Keratinocyte (primary cell): Measurements from ENCODE around the gene TRIP4. TPM values are rescaled to one million over a fixed set of nuclear protein-coding genes. Genes with fewer than 3 reads are reported as not detected.

Experiments
- DNase-seq: peaks from one replicate; pipeline ENCODE4 v3.0.0-alpha.2; 2011; ENCODE audit warnings: low read depth, missing footprints, low spot score
- FAIRE-seq: peaks from 2 replicates; lab custom pipeline; 2011; peaks lifted over from hg19 to GRCh38; lab: Jason Lieb, UNC
- H2AFZ ChIP-seq: 2 replicates; pipeline ENCODE4 v1.6.0; 2012; ENCODE audit warnings: low read length, control low read depth, inconsistent platforms; ENCODE audit not compliant: control insufficient read depth
- H3K27ac ChIP-seq: 2 replicates; pipeline ENCODE4 v1.5.1; 2011; ENCODE audit warnings: low read length; ENCODE audit not compliant: control insufficient read depth, insufficient read depth
- H3K27me3 ChIP-seq: 3 replicates; pipeline ENCODE4 v1.6.0; 2011; ENCODE audit warnings: low read length; ENCODE audit not compliant: control insufficient read depth, insufficient read depth; ENCODE audit errors: extremely low read depth
- H3K36me3 ChIP-seq, 2 experiments: 2 replicates in 1 of 2; 3 replicates in 1 of 2; pipeline ENCODE4 v1.5.1; 2011; ENCODE audit warnings: low read length in 2 of 2, mild to moderate bottlenecking in 1 of 2; ENCODE audit not compliant: control insufficient read depth in 2 of 2, insufficient read depth in 2 of 2; ENCODE audit errors: extremely low read depth in 1 of 2
- H3K4me1 ChIP-seq: 3 replicates; pipeline ENCODE4 v1.5.1; 2011; ENCODE audit warnings: low read length; ENCODE audit not compliant: control insufficient read depth, insufficient read depth; ENCODE audit errors: extremely low read depth
- H3K4me2 ChIP-seq: 3 replicates; pipeline ENCODE4 v1.6.0; 2011; ENCODE audit warnings: low read depth, low read length; ENCODE audit not compliant: control insufficient read depth, insufficient read depth; ENCODE audit errors: extremely low read depth
- H3K4me3 ChIP-seq, 3 experiments: fragments of 200-600 bp in 1 of 3; sonication (generic) in 1 of 3; 2 replicates in 2 of 3; 3 replicates in 1 of 3; pipeline ENCODE4 v1.5.1; 2011 to 2016; ENCODE audit warnings: low read length in 3 of 3, mild to moderate bottlenecking in 3 of 3, control low read depth in 2 of 3, inconsistent platforms in 1 of 3, low read depth in 1 of 3, mixed read lengths in 1 of 3, mixed run types in 1 of 3, moderate library complexity in 1 of 3; ENCODE audit not compliant: control insufficient read depth in 2 of 3, insufficient read depth in 2 of 3; ENCODE audit errors: extremely low read depth in 1 of 3
- H3K79me2 ChIP-seq: 2 replicates; pipeline ENCODE4 v1.6.0; 2012; ENCODE audit warnings: low read length; ENCODE audit not compliant: control insufficient read depth, insufficient read depth
- H3K9ac ChIP-seq: 3 replicates; pipeline ENCODE4 v1.6.0; 2011; ENCODE audit warnings: low read length; ENCODE audit not compliant: control insufficient read depth, insufficient read depth; ENCODE audit errors: extremely low read depth
- H3K9me1 ChIP-seq: 3 replicates; pipeline ENCODE4 v1.6.0; 2011; ENCODE audit warnings: low read length; ENCODE audit not compliant: control insufficient read depth, insufficient read depth; ENCODE audit errors: extremely low read depth
- H3K9me3 ChIP-seq: 2 replicates; pipeline ENCODE4 v1.5.1; 2012; ENCODE audit warnings: low read depth, low read length; ENCODE audit not compliant: control insufficient read depth
- H4K20me1 ChIP-seq: 3 replicates; pipeline ENCODE4 v1.6.0; 2011; ENCODE audit warnings: low read length; ENCODE audit not compliant: control insufficient read depth, insufficient read depth; ENCODE audit errors: extremely low read depth
- CTCF ChIP-seq, 3 experiments: IDR thresholded peaks in 1 of 3; conservative IDR thresholded peaks in 1 of 3; optimal IDR thresholded peaks in 1 of 3; 2 replicates in 2 of 3; 3 replicates in 1 of 3; pipeline versions ENCODE3 to v1.5.1; 2011; ENCODE audit warnings: low read length in 3 of 3, mild to moderate bottlenecking in 3 of 3, moderate library complexity in 2 of 3, control low read depth in 1 of 3, inconsistent platforms in 1 of 3; ENCODE audit not compliant: insufficient read depth in 2 of 3; ENCODE audit errors: extremely low read depth in 1 of 3
- EZH2 ChIP-seq: IDR thresholded peaks from one replicate; pipeline ENCODE4 v1.6.1; 2012; ENCODE audit warnings: inconsistent platforms, mild to moderate bottlenecking, low read length, moderate library complexity
- dilution Hi-C: fragments of 300-500 bp; cut with MboI; formaldehyde crosslinking; loops from one replicate; pipeline ENCODE4 v1.7.0; 2020; ENCODE audit warnings: low sequenced_read_pairs; ENCODE audit not compliant: extremely low pct_ligation_motif_present
- polyA plus RNA-seq, 5 experiments: library from polyadenylated mRNA; depleted of rRNA in 3 of 5; stranded (reverse) in 3 of 5; stranded (forward) in 1 of 5; unstranded in 1 of 5; fragments of >200 nt; gene quantifications; 1 replicate in 1 of 5; 2 replicates in 3 of 5; 3 replicates in 1 of 5; pipeline versions ENCODE4 v1.2.1 to v1.2.3, GENCODE V29; 2011 to 2012; ENCODE audit warnings: missing spikeins in 2 of 5, low read depth in 1 of 5, low replicate concordance in 1 of 5

The TRIP4 gene
- polyA plus RNA-seq, 1 donor (not counting 4 experiments of a cell fraction or from before 2014, with no cell fraction given), result 31.5 TPM

- Histone ChIP-seq H3K4me2 (peak overlapping the region; percentile 93), H3K27me3 (no peaks in the 10 kb centered on the region), H3K4me1 (peaks cover 9% of the 10 kb centered on the region), H3K9me1 (no peaks in the 10 kb centered on the region), H3K4me3 (peak overlapping the region; percentile 68 to 89 (median 80)), H4K20me1 (no peaks in the 10 kb centered on the region), H3K9ac (peak overlapping the region; percentile 84), H2AFZ (peak overlapping the region; percentile 96), H3K36me3 (peaks cover 0 to 3% of the 10 kb centered on the region in 2 experiments), H3K79me2 (peaks cover 38% of the 10 kb centered on the region), H3K27ac (peak overlapping the region; percentile 83), H3K9me3 (no peaks in the 10 kb centered on the region)
- TF ChIP-seq CTCF (optimal IDR thresholded peaks at IDR 0.05 in 1 of 3, IDR thresholded peaks at IDR 0.05 in 1 of 3, conservative IDR thresholded peaks at IDR 0.05 in 1 of 3; ENCODE audit: extremely low read depth in 1 of 3, insufficient read depth in 2 of 3, low read length in 3 of 3) (no peak), EZH2 (no peak)
- DNase-seq, result no peak
- dilution Hi-C loops, result no loop called here
- no peak for FAIRE-seq
Measured at GRCh38 chr15:64356710-64357040, 31.0 kb upstream of the TRIP4 start.

GRCh38 chr15:64361259-64361658 is 26.4 kb upstream of the TRIP4 start:
- Histone ChIP-seq H3K79me2 (no peaks in the 10 kb centered on the region), H3K9ac (no peak overlapping the region), H3K9me3 (no peaks in the 10 kb centered on the region), H4K20me1 (no peaks in the 10 kb centered on the region), H3K4me1 (peaks cover 2% of the 10 kb centered on the region), H3K4me2 (no peak overlapping the region), H3K4me3 (no peak overlapping the region), H3K27ac (no peak overlapping the region), H2AFZ (no peak overlapping the region), H3K9me1 (no peaks in the 10 kb centered on the region), H3K27me3 (no peaks in the 10 kb centered on the region), H3K36me3 (no peaks in the 10 kb centered on the region)
- TF ChIP-seq EZH2, result no peak
- TF ChIP-seq CTCF (optimal IDR thresholded peaks at IDR 0.05 in 1 of 3, IDR thresholded peaks at IDR 0.05 in 1 of 3, conservative IDR thresholded peaks at IDR 0.05 in 1 of 3; ENCODE audit: extremely low read depth in 1 of 3, insufficient read depth in 2 of 3, low read length in 3 of 3), result no peak
- DNase-seq, result no peak
- dilution Hi-C loops, result no loop called here
- FAIRE-seq, result no peak
